ENCODE results near the gene DPP4.

The DPP4 gene

DNA sequence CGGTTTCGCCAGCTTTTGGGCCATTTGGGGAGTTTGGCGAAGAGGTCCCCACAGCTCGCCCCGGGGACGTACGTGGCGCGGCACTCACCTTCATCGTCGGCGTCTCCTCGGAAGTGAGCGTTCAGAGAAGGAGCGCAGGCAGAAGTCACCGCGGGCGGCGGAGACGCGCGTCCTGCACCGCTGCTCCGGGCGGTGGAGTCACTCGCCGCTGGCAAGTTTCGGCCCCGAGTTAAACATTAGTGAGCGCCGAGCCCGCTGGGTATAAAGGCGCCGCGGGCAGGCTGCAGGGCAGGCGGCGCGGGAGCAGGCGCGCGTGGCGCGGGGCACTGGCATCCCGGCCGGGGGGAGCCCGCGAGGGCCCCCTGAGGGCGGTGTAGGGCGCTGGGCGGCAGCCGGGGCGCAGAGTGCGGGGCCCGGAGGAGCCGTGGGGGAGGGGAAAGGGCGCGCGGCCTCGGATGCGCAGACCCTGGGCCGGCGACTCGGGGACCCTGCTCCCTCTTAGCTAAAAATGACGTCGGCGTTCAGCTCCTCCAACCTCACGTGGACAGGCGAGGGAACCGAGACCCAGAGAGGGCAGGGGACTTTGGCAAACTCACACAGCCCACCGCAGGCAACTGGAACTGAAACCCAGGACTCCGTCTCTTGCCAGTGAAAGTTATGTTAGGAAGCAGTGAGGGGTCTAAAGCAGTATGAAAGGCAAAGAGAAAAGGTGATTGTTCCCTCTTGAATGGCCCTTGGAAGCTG lies at the start of gene DPP4:
TSS of gene DPP4 (minus strand) at position 328 of the 744 bp plus-strand sequence. CDS start at position 94, 234 bp downstream.
- no peak for DNase-seq

DNA sequence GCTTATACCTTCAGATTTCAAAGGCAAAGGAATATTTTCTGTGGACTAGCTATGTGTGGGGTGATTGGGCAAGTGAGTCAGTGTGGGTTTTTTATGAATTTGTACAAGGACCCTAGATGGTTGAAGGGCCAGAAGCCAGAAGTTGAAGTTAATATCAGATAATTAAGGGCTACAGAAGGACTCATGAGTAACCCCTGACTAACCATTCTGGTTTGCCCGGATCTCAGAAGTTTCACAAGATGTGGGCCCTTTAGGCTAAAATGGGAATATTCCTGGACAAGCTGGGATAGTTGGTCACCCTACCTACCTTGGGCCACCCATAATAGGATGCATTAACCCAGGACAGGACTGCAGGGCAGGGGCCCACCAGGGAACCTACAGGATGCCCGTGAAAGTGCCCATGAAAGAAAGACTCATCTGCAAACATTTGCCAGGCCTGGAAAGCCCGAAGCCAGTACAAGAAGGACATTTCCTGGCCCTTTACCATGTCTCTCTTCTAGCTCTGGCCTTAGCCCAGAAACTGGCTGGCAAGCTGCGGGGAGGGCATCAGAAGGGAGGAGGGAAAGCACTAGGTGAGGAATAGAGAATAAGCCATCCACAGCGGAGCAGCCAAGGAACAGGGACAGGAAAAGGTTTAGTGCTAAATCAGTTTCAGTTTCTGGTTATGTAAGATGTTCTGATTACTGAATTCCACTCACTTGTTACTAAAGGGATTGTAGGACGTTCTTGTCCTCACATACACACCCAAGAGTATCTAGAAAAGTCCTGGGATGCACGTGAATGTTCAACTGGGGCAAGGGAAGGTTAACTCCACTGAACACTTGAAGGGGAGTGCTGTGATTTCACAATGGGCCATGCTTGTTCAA lies 44.4 kb upstream of the DPP4 start:
- DNase-seq: no peak

GRCh38 chr2:162116352-162116751 lies 42.3 kb upstream of the DPP4 start:
- no peak for DNase-seq

DNA sequence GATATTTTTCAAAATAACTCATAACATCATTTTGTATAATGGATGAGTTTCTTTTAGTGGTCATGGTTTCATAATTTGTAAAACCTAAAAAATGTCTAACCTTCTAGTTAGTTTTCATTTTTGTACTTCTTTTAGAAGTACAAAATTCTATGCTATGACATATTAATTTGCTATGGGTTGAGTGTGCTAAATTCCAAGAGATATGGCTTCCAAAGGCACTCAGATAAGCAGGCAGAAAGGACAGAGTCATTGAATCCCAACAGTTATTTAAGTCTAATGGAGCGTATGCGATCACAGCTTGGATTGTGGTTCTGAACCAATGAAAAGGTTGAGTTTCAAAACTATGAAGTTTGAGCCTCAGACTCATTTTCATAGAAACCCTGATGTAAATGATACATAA lies 41.1 kb upstream of the DPP4 start:
- DNase-seq: no peak

DNA sequence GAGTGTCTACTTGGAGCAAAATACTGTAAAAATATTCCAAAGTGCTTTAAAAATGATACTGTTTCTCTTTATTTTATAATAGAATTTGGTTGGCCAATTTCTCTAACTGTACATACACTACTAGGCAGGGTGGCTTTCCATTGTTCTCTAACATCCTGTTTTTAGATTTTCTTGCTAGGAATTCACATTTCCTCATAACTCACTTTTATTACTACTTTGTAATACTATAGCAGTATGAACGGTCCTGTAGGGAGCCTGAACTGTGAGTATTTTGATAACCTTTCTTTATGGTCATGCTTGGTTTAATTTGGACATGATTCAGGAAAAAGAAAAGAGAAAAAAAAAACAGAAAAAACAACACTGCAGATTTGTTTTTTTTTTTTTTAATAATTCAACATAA lies 40.3 kb upstream of the DPP4 start:
- no peak for DNase-seq

DNA sequence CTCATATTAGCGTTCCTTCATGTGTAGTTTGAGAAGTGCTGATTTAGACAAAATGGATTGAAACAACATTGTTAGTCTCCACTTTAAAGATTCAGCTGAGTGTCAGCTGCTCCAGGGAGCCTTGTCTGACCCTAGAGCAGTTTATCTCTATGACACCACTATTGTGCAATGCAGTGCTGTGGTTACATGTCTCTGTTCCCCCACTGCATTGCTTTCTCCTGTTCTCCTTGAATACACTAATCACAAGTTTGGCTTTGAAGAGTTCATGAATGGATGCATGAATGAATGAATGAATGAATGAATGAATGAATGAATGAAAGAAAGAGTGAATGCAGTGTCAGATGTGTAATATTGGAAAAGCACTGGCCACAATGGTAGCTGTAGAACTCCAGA lies 39.8 kb upstream of the DPP4 start:
- no peak for DNase-seq

GRCh38 chr2:162113088-162113775 lies 39.2 kb upstream of the DPP4 start:
- no peak for DNase-seq

DNA sequence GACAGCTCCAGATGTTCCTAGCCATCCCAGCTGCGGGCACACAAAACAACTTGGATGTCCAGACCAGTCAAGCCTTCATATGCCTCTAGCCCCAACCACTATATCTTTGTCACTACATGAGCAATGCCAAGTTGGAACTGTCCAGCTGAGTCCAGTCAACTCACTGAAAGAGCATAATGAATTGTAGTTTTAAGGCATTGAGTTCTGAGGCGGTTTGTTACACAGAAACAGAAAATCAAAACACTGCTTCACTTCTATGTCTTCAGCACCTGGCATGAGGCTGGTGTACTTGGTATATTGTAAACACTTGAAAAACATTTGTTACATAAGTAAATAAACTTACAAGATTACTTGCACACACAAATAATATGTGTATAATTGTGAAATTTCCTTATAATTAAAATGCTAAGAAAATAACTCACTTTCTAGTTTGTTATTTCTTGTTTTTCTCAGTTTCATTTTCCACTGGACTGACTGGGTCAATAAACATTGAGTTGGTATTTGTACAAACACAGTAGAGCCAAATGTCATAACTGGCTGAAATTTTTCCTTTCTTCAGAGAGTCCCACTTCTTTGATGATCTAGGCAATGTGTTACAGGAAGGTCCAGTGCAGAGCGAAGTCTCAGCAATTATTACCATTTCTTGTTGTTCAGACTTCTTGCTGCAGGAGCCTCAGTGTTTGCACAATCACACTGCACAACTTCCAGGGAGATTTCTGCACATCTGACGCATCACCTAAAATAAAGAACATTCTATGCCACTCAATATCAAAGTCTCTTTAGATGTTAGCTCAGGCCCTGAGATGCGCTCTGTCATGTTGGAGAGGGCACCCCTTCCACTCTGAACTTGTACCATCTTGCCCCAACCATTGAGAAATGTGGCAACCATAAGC lies 38.2 kb upstream of the DPP4 start:
- no peak for DNase-seq

DNA sequence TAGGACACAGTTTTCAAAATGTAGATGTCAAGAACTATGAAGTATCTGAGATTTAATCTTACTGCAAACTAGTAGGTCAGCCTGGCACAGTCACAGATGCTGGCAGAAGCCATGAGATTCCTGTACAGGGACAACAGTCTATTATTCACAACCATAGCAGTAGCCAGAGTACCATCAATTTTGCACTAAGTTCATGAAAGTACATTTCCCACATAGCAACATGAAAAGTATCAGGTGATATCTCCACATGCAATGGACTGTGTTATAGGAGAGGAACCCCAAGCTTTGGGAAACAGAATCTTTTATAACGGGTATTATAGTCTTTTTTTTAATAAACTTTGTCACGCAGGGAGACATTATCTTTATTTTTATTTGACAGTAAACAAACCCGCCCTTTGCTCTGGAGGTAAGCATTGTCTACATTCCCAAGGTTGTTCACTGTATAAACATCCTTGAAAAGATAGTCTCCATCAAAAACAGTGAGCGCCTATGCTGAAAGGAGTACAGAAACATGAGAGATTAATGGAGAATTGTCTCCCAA lies 33.4 kb upstream of the DPP4 start:
- DNase-seq: no peak

GRCh38 chr2:162106746-162107145 lies 32.7 kb upstream of the DPP4 start:
- no peak for DNase-seq

GRCh38 chr2:162106146-162106551 lies 32.1 kb upstream of the DPP4 start:
- no peak for DNase-seq

- DNase-seq: no peak
Observed at GRCh38 chr2:162103443-162104009, 29.5 kb upstream of the DPP4 start.

- DNase-seq: no peak
Observed at GRCh38 chr2:162100579-162100978, 26.6 kb upstream of the DPP4 start.

DNA sequence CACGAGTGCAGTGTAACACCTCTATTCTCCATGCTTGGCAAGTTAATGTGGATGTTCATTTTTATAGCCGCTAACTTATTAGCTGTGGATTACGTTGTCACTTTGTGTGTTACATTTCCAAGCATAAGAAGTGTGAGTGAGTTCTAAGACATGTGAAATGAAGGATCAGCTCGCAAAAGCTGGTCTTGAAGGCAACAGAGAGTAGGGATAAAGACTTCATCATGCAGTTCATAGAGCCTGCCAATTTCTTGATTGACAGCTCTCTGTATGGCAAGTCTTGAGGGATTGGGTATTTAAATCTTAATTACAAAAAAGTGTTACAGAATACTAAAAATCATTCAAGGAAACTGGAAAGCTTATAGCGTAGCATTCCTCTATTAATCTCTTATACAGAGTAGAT lies 25.8 kb upstream of the DPP4 start:
- DNase-seq: no peak

DNA sequence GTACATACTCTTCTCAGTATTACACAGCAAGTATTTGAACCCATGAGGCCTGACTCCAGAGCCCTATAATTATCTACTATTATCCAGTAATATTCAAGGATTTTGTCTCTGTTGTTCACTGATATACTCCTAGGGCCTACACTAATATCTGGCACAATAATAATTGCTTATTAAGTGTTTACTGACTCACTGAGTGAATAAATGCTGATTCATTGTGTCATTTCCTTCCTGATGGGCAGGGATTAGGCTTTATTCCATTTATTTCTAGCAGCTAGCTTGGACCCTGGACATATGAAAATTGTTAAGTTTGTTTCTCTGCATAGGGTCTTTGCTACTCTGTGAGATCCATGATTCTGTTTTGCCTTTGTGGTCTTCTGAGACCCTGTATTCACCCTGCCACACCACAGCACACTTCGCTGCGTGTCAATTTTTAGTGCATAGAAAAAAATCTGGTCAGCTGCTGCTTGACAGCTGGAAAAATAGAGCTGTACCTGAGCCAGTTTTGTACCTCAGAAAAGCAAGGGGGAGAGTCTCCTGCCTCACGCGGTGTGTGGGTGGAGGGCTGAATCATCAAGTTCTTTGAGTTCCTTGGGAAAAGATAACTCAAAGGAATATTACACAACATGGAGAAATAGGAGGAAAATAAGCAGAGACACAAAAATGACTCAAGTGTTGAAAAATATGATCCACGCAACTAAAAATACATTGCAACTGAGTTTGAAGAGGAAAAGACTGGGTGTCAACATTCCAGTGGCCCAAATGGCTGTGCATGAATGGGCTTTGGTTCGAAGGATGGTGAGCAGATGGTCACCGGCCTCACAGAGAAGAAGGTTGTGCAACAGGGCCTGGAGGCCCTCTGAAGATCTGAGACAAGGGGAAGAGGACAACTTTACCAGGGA lies 18.9 kb upstream of the DPP4 start:
- no peak for DNase-seq

DNA sequence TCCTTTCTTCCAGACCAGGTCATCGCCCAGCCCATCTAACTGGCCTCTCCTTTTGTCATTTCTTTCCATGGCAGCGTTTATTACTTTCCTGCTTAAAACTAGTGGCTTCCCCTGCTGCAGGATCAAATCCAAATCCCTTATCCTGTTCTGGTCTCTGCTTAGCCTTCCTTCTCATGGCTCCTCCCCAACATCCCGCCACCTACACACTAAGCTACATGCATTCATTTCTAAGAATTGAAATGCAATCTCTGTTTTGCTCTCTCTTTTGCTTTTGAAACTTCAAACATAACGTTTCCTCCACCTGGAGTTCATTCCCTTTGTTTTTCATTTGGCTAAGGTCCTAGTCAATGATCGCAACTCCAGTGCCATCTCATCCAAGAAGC lies 18.0 kb upstream of the DPP4 start:
- DNase-seq: no peak

DNA sequence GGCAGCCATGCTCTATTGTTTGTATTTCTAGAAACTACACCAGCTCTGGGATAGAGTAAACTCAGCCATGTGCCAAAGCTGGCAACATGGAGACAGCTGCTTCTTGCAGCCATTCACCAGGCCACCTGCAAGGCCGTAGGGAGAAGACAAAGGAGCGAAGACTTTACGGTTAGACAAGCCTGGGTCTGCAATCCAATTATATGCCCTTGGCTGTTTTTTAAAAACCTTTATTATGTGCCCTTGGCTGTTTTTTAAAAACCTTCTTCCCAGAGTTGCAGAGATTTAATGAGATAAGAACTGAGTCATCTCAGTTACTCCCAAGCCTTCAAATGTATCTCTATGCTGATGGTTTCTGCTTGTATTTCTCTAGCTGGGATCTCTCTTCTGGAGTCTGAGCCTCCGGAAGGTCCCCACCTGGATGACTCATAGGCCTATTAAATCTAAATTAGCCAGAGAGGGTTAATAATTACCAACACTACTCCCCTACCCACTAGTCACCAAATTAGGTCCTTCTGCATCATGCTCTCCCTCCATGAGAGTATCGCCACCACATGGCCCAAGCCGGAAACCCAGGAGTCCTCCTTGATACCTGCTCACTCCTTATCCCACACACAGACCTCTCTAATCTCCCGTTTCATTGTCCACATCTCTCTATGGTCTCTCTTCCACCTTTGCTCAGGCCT lies 17.5 kb upstream of the DPP4 start:
- no peak for DNase-seq

GRCh38 chr2:162090109-162090508 lies 16.1 kb upstream of the DPP4 start:
- DNase-seq: no peak

DNA sequence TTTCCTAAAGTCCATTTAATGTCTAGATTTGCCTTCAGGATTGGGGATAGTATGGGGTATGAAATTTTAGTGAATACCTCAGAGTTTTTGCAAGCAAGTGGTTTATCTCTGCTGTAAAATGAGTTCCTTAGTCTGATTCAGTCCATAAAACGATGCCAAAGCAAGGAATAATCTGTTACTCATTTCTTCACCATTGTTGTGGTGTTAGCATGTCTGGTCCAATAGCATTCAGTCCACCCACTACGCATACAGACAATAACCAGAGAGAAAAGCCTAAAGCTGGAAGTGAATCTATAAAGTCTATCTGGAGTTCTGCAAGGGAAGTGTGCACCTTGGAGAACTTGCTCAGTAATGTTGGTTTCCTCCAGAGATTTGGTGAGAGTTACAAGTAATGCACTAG lies 12.9 kb upstream of the DPP4 start:
- DNase-seq: no peak

All from DMS 273 treated with DMSO at 0.1 percent for 48 hours (cell line).